GM18870 (cell line): Measurements from ENCODE around the gene MCF2L2.

Experiments
- ATAC-seq: cut with Tn5 transposase; IDR thresholded peaks from one replicate; pipeline ENCODE4 v1.9.1; 2021; ENCODE audit warnings: moderate library complexity; ENCODE audit not compliant: unreplicated experiment

Gene MCF2L2

DNA sequence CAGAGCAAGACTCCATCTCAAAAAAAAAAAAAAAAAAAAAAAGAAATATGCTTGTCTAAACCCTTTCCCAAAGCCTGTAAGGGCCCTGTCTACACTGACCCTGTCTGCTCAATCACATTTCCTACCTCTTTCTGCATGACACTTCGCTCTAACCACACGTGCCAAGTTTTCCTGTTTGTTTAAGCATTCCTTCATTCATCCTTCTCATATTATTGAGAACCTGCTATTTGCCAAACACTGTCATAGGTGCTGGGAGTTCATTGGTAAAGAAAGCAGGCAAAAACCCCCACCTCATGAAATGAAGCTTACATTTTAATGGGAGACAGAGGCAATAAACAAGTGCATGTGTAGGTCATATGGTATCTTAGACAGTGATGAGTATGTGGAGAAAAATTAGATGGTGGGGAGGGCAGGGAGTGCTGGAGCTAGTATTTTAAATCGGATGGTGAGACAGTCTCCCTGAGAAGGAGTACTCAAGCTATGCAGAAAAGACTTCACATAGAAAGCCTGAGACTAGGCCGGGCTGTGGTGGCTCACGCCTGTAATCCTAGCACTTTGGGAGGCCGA is 127.3 kb downstream of the MCF2L2 start:
- ATAC-seq, result no peak

DNA sequence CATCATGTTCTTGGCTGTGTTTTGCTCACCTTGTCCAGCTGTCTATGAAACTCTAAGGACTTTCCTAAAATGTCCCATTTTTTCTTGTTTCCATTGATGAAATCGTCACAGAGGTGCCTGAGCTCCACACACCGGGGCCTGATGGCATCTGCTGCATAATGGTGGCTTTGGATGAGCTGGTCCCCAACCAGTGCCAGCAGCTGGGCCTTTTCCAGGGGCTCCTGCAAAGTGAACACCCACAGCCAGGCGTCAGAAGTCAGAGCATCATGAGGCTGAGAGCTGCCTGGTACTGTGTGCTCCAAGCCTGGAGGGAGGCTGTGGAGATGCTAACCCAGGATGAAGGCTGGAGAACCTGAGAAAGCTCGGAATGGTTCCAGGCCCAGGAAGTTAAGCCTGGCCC is 128.4 kb downstream of the MCF2L2 start:
- no peak for ATAC-seq

DNA sequence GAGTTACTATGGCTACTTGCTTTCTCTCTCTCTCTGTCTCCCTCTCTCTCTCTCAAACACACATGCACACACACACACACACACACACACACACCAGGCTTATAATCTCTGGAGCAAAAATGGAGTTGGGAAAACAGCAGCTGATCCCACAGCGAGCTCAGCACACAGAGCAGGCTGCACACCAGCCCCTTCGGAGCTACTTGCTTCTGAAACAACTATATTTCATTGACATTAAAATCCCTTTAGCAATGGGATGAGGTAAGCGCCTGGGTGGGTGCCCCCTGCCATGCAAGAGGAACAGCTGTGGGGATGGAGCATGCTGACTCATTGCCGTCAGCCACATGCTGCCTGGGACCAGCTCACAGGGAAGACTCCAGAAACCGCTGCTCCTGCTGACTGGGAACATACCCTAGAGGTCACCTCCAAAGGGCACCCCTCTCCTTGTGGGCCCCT is 129.7 kb downstream of the MCF2L2 start:
- ATAC-seq, result no peak

DNA sequence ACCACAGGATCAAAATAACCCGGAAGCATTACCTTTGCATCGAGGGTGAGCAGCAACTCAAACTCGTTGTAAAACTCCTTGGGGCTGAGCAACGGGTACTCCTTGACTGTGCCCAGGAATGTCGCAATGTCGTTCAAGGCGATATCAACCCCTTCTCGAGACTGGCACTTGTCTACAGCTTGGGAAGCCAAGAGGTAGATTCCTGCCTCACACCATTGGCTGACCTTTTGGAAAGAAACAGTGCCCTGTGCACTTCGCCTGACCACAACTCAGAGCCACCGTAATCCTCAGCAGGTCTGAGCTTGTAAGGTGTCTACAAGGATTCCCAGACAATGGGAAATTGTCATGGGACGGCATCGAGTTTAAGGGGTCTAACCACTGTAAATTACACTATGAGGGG is 131.5 kb downstream of the MCF2L2 start:
- ATAC-seq, result no peak

DNA sequence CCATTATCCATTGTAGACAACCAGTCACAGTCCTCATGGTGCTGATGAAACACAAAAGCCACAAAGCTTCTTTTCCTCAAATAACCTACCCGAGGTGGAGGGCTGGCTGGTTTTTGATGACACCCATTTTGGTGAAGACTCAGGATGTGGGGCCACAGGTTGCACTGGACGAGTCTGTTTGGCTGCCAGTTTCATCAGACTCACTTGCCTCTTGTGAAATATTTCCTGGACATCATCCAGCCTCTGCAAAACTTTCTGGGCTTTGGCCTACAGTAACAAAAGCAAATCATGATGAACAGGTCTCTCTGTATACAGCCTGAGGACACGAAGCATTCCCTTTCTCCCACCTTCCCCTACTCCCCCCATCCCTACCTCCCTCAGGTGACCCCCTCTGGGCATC is 133.2 kb downstream of the MCF2L2 start:
- ATAC-seq, result no peak

DNA sequence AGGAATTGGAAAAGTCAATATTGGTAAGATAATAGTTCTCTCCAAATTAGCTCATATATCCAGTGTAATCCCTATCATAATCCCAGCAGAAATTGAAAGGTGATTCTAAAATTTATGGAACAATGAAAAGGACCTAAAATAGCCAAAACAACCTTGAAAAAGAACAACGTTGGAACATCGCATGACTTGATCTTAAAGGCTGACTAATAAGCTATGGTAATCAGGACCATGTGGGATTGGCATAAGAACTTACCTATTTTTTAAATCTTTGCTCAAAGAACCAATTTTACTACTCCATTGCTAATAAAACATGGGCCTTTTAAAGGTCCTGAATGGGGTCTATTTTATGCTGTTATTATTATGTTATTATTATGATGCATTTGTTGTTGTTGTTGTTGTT is 134.5 kb downstream of the MCF2L2 start:
- no peak for ATAC-seq

DNA sequence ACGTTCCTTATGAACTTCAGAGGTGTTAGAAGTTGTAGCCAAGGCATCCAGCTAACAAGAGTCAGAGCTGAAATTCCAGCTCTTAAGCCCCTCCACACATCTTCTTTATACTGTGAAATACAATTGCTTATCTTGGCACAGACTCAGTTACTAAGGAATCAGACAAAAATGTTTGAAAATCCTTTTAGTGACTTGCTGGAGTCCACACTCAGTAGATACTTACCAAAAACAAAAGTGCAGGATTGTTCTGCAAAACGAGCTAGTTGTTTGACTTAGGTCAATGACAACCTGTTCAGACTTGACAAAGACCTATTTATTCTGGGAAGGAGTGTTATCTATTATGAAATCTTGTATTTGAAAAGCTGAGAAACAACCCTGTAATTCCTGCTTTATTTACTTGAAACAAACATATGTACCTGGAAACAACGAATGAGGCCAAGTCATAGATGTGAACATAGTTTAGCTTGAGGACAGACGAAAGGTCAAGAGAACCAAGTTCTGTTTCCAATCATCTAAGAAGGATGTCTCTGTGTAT is 136.9 kb downstream of the MCF2L2 start:
- no peak for ATAC-seq

DNA sequence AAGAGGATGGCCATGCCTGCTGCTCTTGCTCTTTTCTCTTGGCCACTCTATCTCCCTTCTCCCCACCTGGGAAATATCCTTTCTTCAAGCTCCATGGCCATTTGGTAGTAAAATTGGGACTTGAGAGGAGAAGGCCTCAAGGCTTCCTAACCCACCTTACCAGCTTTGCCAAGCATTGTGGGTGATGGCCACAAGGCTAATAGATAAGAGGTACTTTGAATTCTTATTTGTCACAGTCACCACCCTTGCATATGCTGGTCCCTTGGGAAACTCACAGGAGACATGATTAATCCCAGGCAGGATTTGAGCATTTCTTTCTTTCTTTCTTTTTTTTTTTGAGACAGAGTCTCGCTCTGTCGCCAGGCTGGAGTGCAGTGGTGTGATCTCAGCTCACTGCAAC is 138.2 kb downstream of the MCF2L2 start:
- ATAC-seq, result no peak

DNA sequence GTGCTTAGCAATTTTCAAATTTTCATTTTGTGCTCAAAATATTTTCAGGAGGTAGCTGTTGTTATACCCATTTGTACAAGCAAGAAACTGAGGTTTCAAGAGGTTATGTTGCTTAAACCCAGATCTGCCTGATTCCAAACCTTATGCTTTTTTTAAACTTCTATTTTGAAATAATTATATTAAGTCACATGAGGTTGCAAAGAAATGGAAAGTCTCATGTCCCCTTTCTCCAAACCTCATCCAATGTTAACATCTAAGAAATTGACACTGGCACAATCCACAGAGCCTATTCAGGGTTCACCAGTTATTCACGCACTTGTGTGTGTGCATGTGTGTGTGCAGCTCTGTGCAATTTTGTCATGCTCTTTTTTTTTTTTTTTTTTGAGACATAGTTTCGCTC is 140.3 kb downstream of the MCF2L2 start:
- ATAC-seq, result no peak

DNA sequence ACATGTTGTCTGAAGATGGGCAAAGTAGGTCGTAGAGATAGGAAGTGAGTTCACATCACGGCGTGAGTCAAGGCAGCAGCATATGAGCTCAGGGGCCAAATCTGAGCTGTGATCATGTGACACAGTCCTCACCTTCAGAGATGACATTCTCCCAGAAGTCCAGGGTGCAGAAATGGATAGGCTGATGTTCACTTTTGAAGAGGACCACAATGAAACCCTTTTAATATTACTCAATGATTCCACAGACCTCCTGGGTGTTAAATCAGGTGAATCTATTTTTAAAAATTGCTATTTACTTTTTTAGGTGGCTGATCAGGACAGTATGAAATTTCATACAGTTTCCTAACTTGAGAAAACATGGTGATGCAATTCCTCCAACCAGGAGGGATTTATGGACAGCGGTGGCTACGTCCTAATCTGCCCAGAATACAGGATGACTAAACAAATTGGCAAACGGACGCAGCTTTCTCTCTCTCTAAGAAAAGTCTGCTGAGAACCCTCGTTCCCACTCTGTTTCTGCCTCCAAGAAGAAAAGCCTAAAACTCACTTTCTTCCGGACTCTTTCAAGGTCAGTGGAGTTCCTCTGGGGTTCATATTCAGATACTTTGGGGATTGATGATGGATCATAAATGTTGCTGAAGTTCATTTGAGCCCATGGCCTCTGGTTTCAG is 141.0 kb downstream of the MCF2L2 start:
- no peak for ATAC-seq

DNA sequence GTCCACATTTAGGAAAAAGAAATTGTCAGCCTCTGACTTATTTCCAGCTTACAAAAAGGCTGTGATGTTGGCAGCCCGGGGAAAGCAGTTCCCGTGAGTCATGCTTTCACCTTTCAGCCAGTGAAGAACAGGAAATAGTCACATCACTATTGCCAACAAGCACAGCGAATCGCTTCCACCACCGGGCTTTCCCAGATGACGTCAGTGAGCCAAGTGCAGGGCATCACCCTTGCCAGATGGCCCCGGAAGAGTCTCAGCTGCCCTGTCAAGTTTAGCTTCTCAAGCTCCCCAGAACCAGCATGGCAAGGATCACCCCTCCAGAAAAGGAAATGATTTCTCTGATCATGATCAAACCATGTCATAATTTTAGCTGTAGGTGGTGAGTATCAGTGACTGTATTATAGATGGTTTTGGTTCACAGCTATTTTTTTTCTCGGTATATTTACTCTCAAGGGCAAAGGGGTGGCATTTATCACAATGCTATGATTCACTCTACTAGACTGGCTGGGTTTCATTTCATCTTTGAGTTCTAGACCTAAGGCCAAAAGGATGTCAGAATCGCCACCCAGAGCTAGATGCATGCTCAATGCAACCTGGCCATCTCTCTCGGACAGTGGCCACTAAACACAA is 142.5 kb downstream of the MCF2L2 start:
- peak; percentile 97 for ATAC-seq

DNA sequence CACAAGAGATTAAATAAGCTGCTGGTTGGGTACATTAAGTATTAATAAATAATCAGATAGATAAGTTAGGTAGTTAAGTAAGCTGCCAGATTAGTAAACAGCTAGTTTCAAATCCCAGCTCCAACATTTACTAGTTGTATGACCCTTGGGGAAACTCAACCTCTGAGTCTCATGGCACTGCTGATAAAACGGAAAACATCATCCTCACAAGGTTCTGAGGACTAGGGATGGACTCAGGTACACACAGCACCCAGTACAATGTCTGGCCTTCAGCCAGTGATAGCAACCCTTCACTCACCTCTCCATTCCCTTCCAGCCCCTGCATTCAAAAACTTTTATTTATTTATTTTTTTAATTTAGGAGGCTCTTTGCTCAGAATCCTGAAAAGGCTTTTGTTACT is 143.1 kb downstream of the MCF2L2 start:
- no peak for ATAC-seq

DNA sequence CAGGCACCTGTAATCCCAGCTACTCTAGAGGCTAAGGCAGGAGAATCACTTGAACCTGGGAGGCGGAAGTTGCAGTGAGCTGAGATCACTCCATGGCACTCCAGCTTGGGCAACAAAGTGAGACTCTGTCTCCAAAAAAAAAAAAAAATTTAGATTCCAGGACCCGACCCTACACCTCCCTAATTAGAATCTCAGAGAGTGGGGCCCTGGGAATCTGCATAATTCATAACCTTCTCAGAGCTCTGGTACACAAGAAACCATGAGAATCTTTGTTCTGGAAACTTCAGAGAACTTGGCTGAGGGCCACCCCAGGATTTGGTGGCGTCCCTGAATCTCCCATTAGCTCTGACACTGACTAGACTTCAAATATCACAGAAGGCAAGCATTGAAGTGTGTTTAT is 143.8 kb downstream of the MCF2L2 start:
- no peak for ATAC-seq

DNA sequence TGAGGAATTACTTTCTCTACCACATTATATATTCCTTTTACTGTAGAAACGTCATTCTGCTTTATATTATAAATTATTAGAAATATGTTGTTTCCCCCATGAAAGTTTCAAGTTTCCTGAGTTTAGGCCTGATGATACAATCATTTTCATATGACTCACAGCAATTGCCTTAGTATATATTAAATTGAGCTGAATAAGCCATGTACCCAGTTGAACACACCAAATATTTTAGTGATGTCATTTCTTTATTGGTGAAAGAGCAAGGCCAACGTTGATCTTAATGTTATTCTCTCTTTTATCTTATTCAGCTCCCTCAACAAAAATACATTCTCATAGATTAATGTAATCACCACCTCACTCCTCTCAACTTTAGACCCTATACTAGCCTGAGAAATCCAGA is 144.5 kb downstream of the MCF2L2 start:
- no peak for ATAC-seq

DNA sequence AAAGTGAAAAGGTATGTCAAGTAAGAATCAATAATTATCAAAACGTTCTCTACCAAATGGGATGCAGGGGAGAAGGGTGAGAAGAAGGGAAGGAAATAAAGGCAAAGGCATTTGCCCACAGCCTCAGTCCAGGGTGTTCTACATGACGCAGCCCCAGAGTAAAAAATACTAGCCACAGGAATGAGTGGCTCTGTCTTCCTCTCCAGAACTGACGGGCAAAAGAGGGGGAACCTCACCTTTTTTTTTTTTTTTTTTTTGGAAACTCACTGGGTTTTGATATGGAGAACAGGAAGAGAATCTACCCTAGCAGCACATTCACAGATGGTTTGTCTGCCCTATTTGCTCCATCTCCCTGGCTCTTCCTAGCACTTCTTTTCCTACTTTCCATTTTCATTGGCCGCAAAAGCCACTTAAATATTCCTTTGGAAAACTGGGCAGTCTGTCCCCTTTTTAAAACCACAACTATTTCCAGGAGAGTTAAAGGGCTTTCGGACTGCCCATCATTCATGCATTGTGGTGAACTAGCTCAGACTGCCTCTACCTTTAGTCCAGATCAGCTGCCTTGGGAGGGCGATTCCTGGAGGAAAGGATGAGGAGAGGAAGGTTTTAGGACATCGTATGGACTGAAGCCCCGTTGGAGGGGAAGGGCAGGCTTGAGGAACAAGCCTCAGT is 147.2 kb downstream of the MCF2L2 start:
- ATAC-seq, result no peak

DNA sequence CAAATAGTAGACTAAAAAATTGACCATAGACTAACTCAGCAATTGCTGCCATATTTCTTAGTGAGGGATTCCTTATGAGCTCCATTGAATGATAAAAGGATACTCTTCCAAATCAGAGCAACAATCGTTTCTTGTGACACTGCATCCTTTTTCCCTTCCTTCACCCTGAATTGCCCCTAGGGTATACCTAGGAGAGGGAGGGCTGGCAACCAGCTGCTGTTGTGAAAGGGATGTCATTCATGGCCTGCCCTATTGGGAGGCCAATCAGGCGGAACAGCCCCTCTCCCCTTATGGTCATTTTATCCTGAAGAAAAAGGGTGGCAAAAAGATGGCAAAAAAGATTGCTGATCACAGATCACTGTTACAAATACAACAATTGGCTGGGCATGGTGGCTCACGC is 149.0 kb downstream of the MCF2L2 start:
- no peak for ATAC-seq

DNA sequence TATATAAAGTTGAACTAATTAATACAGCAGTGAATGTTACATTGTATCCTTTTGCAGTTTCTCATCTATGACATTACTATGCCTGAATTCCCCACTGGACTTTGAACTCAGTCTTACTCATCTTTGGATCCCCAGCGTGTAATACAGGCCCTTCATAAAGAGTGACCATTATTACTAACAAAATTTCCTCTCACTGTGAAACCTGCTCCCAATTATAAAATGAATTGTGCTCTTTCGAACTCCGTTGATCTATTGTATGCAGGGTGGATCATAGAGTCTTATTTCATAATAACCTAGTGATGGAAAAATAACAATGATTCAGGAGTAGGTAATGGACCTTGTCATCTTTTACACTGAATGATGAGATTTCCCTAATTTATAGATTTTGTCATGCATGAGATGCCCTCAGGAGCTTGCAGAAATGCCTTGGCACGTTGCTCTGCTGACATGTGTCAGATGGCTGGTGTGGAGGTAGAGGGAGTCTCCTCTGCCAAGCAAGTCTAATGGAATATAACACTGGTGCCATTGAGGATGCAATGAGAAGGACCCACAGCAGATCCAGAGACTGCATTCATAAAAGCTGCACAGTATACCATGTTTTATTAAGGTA is 149.8 kb downstream of the MCF2L2 start:
- no peak for ATAC-seq

DNA sequence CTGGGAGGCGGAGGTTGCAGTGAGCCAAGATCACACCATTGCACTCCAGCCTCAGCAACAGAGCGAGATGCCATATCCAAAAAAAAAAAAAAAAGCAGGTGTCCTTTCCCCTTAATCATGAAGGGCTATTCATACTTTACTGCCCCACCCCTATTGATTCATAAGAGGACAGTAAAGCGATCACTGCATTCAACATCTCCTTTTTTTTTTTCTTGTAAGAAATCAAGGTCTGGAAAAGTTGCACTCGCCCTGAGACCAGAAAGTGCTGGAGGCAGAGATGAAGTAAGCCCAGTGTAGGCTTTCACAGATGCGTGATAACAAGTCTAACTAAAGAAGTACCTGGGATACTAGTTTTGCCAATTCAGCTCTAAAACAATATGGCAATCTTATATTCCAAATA is 151.2 kb downstream of the MCF2L2 start:
- ATAC-seq, result no peak

DNA sequence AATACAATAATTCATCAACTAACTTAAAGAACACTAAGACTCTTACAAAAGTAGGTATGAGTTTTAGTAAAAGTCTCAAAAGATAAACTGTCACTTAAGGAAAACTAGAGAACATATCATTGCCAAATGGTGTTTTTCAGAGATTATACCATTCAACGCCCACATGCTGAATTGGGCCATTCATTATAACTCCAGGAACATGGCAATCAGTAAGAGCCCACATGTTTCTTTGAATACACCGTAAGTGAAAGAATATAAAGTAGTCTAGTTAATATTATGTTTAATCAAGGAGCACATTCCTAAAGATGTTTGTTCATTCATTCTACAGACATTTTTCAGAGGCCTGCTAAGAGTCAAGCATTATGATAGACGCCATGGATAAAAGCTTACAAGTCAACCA is 152.5 kb downstream of the MCF2L2 start:
- no peak for ATAC-seq

DNA sequence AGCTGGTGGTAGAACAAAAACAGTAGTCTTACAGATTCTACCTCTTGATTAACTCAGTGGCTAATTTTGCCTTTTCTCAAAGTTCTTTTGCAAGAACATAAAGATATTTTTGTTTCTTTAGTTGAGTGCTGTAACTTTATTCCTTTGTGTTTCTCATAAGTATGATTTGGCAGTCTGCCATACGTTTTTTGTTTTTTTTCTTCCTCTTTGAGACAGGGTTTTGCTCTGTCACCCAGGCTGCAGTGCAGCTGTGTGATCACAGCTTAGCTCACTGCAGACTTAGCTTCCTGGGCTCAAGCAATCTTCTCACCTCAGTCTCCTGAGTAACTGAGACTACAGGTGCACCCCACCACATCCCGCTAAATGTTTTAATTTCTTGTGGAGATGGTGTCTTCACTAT is 153.0 kb downstream of the MCF2L2 start:
- no peak for ATAC-seq

DNA sequence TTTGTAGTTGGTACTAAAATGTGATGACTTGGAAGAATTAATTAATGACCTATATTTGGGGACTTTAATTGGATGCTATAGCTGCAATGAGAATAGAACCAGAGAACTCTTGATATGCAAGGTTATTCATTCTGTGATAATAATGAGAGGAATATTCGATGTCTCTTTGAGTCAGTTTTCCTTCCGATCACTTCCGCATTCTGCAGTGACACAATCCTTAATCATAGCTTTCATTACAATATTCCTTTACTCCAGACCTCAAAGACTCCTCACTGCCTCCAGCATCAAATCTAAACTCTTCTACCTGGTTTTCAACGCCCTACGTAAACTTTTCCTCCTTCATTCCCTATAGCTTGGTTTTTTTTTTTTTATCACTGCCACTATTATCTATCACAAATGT is 153.8 kb downstream of the MCF2L2 start:
- ATAC-seq, result no peak
